Activated CD4-positive, alpha-beta memory T cell treated with anti-CD3 and anti-CD28 coated beads for 36 hours (primary cell): Measurements from ENCODE around the gene UPK1A. TPM values are rescaled to one million over a fixed set of nuclear protein-coding genes. Genes with fewer than 3 reads are reported as not detected.

Source experiments
- CTCF ChIA-PET: fragments of 350-600 bp; sonication (Branson Sonifier 250); formaldehyde crosslinking; loops from one replicate; lab custom pipeline; 2021; ENCODE audit warnings: antibody characterized with exemption, inconsistent platforms; lab: Charles Lee
- POLR2A ChIA-PET: fragments of 350-600 bp; sonication (Branson Sonifier 250); formaldehyde crosslinking; loops from one replicate; lab custom pipeline; 2021; ENCODE audit warnings: antibody characterized with exemption; lab: Charles Lee
- DNase-seq: peaks from one replicate; pipeline ENCODE4 v3.0.0-alpha.2; 2020
- H3K27ac Mint-ChIP-seq: one replicate; pipeline ENCODE4 v1.8.0; 2021; ENCODE audit warnings: mixed read lengths
- H3K27me3 Mint-ChIP-seq: one replicate; pipeline ENCODE4 v1.8.0; 2021; ENCODE audit warnings: mixed read lengths
- H3K36me3 Mint-ChIP-seq: one replicate; pipeline ENCODE4 v1.8.0; 2021; ENCODE audit warnings: mixed read lengths
- H3K4me1 Mint-ChIP-seq: one replicate; pipeline ENCODE4 v1.8.0; 2021; ENCODE audit warnings: low read depth, mixed read lengths
- H3K4me3 Mint-ChIP-seq: one replicate; pipeline ENCODE4 v1.8.0; 2021; ENCODE audit warnings: mild to moderate bottlenecking, mixed read lengths
- H3K9me3 Mint-ChIP-seq: one replicate; pipeline ENCODE4 v1.8.0; 2021; ENCODE audit warnings: mixed read lengths
- intact Hi-C: fragments of 100-400 bp; cut with micrococcal nuclease; formaldehyde crosslinking; loops from one replicate; pipeline ENCODE4 v1.15.1; 2023
- total RNA-seq, 2 experiments: library from RNA; stranded (reverse); gene quantifications; one replicate each; pipeline ENCODE4 v1.2.3, GENCODE V29; 2021

UPK1A gene
- total RNA-seq = 1 to 10 TPM in 1 of 2 experiments, under 1 TPM in 1; 0.90 to 1.0 TPM

GRCh38 chr19:35666251-35666913 lies at the start of gene UPK1A:
Gene UPK1A (plus strand): TSS chr19:35666517. CDS start chr19:35666813, 296 bp downstream.
- no peak within 1 kb of the TSS for H3K4me3 Mint-ChIP-seq
- H3K9me3 Mint-ChIP-seq = no peaks in the 10 kb centered on the region
- peaks cover 12% of the 10 kb centered on the region for H3K27me3 Mint-ChIP-seq
- POLR2A ChIA-PET = no interaction called here
- DNase-seq = no peak
- no peak within 1 kb of the TSS for H3K27ac Mint-ChIP-seq
- H3K4me1 Mint-ChIP-seq = no peaks in the 10 kb centered on the region
- intact Hi-C loops = no loop called here
- CTCF ChIA-PET = interaction anchor here (0.7 kb wide), 1 partner anchor 18 kb away, joined by 6 read pairs; no protein-coding TSS in a partner anchor
- H3K36me3 Mint-ChIP-seq = peaks cover 4% of the 10 kb centered on the region

GRCh38 chr19:35618857-35619256 lies 47.5 kb upstream of the UPK1A start:
- POLR2A ChIA-PET = no interaction called here
- Mint-ChIP-seq H3K4me3 (no peak overlapping the region), H3K27ac (no peak overlapping the region), H3K36me3 (peaks cover 17% of the 10 kb centered on the region), H3K27me3 (no peaks in the 10 kb centered on the region), H3K9me3 (no peaks in the 10 kb centered on the region), H3K4me1 (peaks cover 1% of the 10 kb centered on the region)
- no peak for DNase-seq
- CTCF ChIA-PET = interaction anchor here (0.7 kb wide), 1 partner anchor 947 kb away, joined by 3 read pairs; no protein-coding TSS in a partner anchor
- intact Hi-C loops = no loop called here

- DNase-seq = no peak
- ChIA-PET POLR2A (no interaction called here), CTCF (interaction anchor here (0.7 kb wide), 1 partner anchor 947 kb away, joined by 3 read pairs; no protein-coding TSS in a partner anchor)
- no peak overlapping the region for H3K4me3 Mint-ChIP-seq
- H3K4me1 Mint-ChIP-seq = no peaks in the 10 kb centered on the region
- no peak overlapping the region for H3K27ac Mint-ChIP-seq
- H3K27me3 Mint-ChIP-seq = no peaks in the 10 kb centered on the region
- no peaks in the 10 kb centered on the region for H3K9me3 Mint-ChIP-seq
- intact Hi-C loops = no loop called here
- H3K36me3 Mint-ChIP-seq = peaks cover 17% of the 10 kb centered on the region
These were observed 46.9 kb upstream of the UPK1A start for GRCh38 chr19:35619290-35619923.

GRCh38 chr19:35620001-35620400 lies 46.3 kb upstream of the UPK1A start:
- H3K4me1 Mint-ChIP-seq = no peaks in the 10 kb centered on the region
- H3K27ac Mint-ChIP-seq = no peak overlapping the region
- H3K27me3 Mint-ChIP-seq = no peaks in the 10 kb centered on the region
- peaks cover 17% of the 10 kb centered on the region for H3K36me3 Mint-ChIP-seq
- no peaks in the 10 kb centered on the region for H3K9me3 Mint-ChIP-seq
- POLR2A ChIA-PET = no interaction called here
- DNase-seq = no peak
- H3K4me3 Mint-ChIP-seq = no peak overlapping the region
- CTCF ChIA-PET = no interaction called here
- intact Hi-C loops = no loop called here

GRCh38 chr19:35621708-35622107 lies 44.6 kb upstream of the UPK1A start:
- no peaks in the 10 kb centered on the region for H3K4me1 Mint-ChIP-seq
- H3K27me3 Mint-ChIP-seq = no peaks in the 10 kb centered on the region
- POLR2A ChIA-PET = interaction anchor here (1.0 kb wide), 1 partner anchor 9 kb away, joined by 4 read pairs; the partner anchor contains the start of gene HAUS5
- intact Hi-C loops = no loop called here
- DNase-seq = no peak
- H3K9me3 Mint-ChIP-seq = no peaks in the 10 kb centered on the region
- CTCF ChIA-PET = no interaction called here
- H3K4me3 Mint-ChIP-seq = no peak overlapping the region
- no peak overlapping the region for H3K27ac Mint-ChIP-seq
- peaks cover 15% of the 10 kb centered on the region for H3K36me3 Mint-ChIP-seq

- H3K4me1 Mint-ChIP-seq = no peaks in the 10 kb centered on the region
- intact Hi-C loops = no loop called here
- H3K36me3 Mint-ChIP-seq = peaks cover 15% of the 10 kb centered on the region
- no peak overlapping the region for H3K27ac Mint-ChIP-seq
- H3K9me3 Mint-ChIP-seq = no peaks in the 10 kb centered on the region
- H3K27me3 Mint-ChIP-seq = no peaks in the 10 kb centered on the region
- CTCF ChIA-PET = interaction anchor here (1.1 kb wide), 1 partner anchor 10 kb away, joined by 3 read pairs; no protein-coding TSS in a partner anchor
- POLR2A ChIA-PET = no interaction called here
- no peak overlapping the region for H3K4me3 Mint-ChIP-seq
- DNase-seq = no peak
These were observed 43.6 kb upstream of the UPK1A start for GRCh38 chr19:35622750-35623149.

- Mint-ChIP-seq H3K27me3 (no peaks in the 10 kb centered on the region), H3K36me3 (peaks cover 15% of the 10 kb centered on the region), H3K4me3 (no peak overlapping the region), H3K27ac (no peak overlapping the region), H3K9me3 (no peaks in the 10 kb centered on the region), H3K4me1 (peaks cover 4% of the 10 kb centered on the region)
- ChIA-PET POLR2A (no interaction called here), CTCF (interaction anchor here (0.6 to 1.1 kb wide), 2 partner anchors 9 to 33 kb away, joined by 3 to 4 read pairs; no protein-coding TSS in a partner anchor)
- intact Hi-C loops = no loop called here
- no peak for DNase-seq
These were observed 42.8 kb upstream of the UPK1A start for GRCh38 chr19:35623327-35624010.

GRCh38 chr19:35628264-35628564 lies 38.1 kb upstream of the UPK1A start:
- POLR2A ChIA-PET = no interaction called here
- intact Hi-C loops = loop anchor here (1.0 kb wide), 3 partner anchors 16 to 82 kb away; partner anchors contain the start of gene HAUS5
- H3K4me1 Mint-ChIP-seq = peaks cover 16% of the 10 kb centered on the region
- no peaks in the 10 kb centered on the region for H3K27me3 Mint-ChIP-seq
- peak overlapping the region; percentile 90 for H3K27ac Mint-ChIP-seq
- DNase-seq = no peak
- peaks cover 22% of the 10 kb centered on the region for H3K36me3 Mint-ChIP-seq
- H3K4me3 Mint-ChIP-seq = peak overlapping the region; percentile 99
- H3K9me3 Mint-ChIP-seq = no peaks in the 10 kb centered on the region
- CTCF ChIA-PET = no interaction called here

GRCh38 chr19:35628565-35629331 lies 37.6 kb upstream of the UPK1A start, which contains the start of gene RBM42:
Gene RBM42 (plus strand): TSS chr19:35629036. CDS start chr19:35629154, 118 bp downstream.
- intact Hi-C loops = loop anchor here (1.0 kb wide), 3 partner anchors 16 to 82 kb away; partner anchors contain the start of gene HAUS5
- DNase-seq = peak; percentile 98

GRCh38 chr19:35629332-35629633 lies 37.0 kb upstream of the UPK1A start:
- Mint-ChIP-seq H3K9me3 (no peaks in the 10 kb centered on the region), H3K27ac (peak overlapping the region; percentile 90), H3K4me1 (peaks cover 16% of the 10 kb centered on the region), H3K36me3 (peaks cover 25% of the 10 kb centered on the region), H3K27me3 (no peaks in the 10 kb centered on the region), H3K4me3 (peak overlapping the region; percentile 99)
- intact Hi-C loops = no loop called here
- DNase-seq = peak; percentile 16
- ChIA-PET CTCF (interaction anchor here (0.5 kb wide), 1 partner anchor 190 kb away, joined by 7 read pairs; no protein-coding TSS in a partner anchor), POLR2A (interaction anchor here (1.0 kb wide), 1 partner anchor 14 kb away, joined by 3 read pairs; no protein-coding TSS in a partner anchor)

More at GRCh38 chr19:35628565-35629331, 37.6 kb upstream of the UPK1A start, which contains the start of gene RBM42:
- H3K36me3 Mint-ChIP-seq = peaks cover 25% of the 10 kb centered on the region
- H3K4me3 Mint-ChIP-seq = peak within 1 kb of the TSS; percentile 99
- H3K27me3 Mint-ChIP-seq = no peaks in the 10 kb centered on the region
- peaks cover 16% of the 10 kb centered on the region for H3K4me1 Mint-ChIP-seq
- H3K27ac Mint-ChIP-seq = peak within 1 kb of the TSS; percentile 90
- POLR2A ChIA-PET = no interaction called here
- CTCF ChIA-PET = interaction anchor here (0.5 kb wide), 1 partner anchor 191 kb away, joined by 7 read pairs; no protein-coding TSS in a partner anchor
- H3K9me3 Mint-ChIP-seq = no peaks in the 10 kb centered on the region

GRCh38 chr19:35633727-35634440 lies 32.4 kb upstream of the UPK1A start:
- no peak for DNase-seq
- Mint-ChIP-seq H3K27ac (no peak overlapping the region), H3K4me1 (peaks cover 9% of the 10 kb centered on the region), H3K9me3 (no peaks in the 10 kb centered on the region), H3K27me3 (no peaks in the 10 kb centered on the region), H3K4me3 (no peak overlapping the region), H3K36me3 (peaks cover 36% of the 10 kb centered on the region)
- intact Hi-C loops = no loop called here
- ChIA-PET POLR2A (no interaction called here), CTCF (no interaction called here)
